GM21529 (cell line): Measurements from ENCODE around the gene PDZD2.

Experiments used
- ATAC-seq: cut with Tn5 transposase; IDR thresholded peaks from one replicate; pipeline ENCODE4 v1.9.1; 2021; ENCODE audit not compliant: unreplicated experiment

PDZD2 gene

DNA sequence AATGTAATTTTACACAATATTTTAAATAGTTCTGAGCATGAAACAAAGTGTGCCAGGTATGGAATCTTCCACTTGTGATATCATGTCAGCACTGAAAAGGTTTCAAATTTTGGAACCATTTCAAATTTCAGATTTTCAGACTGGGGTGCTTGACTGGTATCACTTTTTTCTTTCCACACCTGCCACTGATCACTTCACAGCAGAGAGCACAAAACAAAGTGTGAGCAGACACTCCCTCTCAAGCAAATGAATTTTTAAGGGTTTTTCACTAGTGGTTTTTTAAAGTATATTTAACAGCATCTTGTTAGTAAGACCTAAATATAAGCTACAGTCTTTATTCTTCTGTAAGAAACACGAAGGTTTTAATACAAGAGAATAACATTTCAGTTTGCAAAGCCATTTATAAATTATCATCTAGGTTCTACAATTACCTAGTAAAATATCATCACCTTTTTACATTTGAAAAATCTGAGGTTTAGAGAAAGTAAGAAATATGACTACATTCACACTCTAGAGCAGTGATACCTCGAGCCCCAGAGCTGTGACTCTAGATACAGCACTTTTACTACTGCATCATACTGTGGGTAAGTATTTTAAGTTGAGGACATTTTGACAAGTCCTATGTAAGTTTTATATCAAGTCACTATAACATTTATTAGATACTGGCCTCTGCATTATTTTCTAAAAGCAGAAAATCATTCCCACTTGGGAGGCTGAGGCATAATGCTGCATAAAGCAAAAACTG is 520.6 kb downstream of the PDZD2 start:
- peak; percentile 35 for ATAC-seq

GRCh38 chr5:32160228-32160627 is 521.3 kb downstream of the PDZD2 start:
- no peak for ATAC-seq
